GM18517 (cell line): ENCODE results near the gene RPL34.
"Not testable (repeated sequence)": the region's sequence is repeated elsewhere in the genome, so short reads cannot be mapped to it uniquely, and the experiment has no call there.

Experiments
- ATAC-seq: cut with Tn5 transposase; IDR thresholded peaks from one replicate; pipeline ENCODE4 v1.9.1; 2021; ENCODE audit warnings: mild to moderate bottlenecking, moderate library complexity; ENCODE audit not compliant: unreplicated experiment

The RPL34 gene

GRCh38 chr4:108620101-108620932 lies at the start of gene RPL34:
Gene RPL34 (plus strand): TSS chr4:108620576. CDS start chr4:108621960, 1,384 bp downstream.
- peak; percentile 99 for ATAC-seq

DNA sequence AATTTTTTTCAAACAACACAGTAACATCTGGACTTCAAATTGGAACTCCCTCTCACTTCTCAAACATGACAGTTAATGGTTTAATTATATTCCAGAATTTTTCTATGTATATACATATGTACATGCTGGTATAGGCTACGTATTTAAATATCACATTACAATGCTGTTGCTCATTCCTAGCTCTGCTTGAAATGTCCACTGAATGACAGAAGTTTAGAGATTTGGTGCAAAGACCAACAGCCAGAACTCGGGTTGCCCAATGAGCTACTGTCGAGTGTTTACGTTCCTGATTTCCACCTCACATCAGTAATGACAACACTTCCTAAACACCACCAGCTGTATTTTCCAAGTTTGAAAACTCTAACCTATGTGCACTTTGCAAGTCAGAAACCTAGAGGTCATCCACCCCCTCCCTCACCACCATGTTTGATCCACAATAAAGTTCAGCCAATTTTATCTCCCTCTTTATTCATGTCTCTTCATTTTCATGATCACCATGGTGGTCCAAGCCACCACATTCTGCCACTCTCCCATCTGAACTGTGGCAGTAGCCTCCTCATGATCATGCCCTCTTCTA lies 49.3 kb upstream of the RPL34 start:
- ATAC-seq = no peak

GRCh38 chr4:108574402-108574801 lies 46.0 kb upstream of the RPL34 start:
- ATAC-seq = no peak

DNA sequence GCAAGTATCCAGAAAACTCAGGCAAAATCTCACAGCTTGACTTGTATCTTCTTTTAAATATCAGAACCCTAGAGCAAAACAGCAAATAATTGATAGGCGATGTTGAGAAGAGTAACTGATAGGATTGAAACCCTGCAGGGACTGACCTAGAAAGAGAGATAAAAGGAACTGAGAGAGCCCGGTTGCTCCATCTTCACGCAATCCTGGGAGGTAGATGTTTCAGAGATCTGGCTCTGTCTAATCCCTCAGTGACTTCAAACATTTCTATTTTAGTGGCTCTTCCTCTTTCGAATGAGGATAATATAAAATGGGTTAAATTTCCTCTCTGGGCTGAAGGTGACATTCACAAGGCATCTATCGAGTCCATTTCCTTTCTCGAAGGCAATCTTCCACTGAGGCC lies 39.3 kb upstream of the RPL34 start:
- no peak for ATAC-seq

GRCh38 chr4:108586778-108587177 lies 33.6 kb upstream of the RPL34 start:
- no peak for ATAC-seq

DNA sequence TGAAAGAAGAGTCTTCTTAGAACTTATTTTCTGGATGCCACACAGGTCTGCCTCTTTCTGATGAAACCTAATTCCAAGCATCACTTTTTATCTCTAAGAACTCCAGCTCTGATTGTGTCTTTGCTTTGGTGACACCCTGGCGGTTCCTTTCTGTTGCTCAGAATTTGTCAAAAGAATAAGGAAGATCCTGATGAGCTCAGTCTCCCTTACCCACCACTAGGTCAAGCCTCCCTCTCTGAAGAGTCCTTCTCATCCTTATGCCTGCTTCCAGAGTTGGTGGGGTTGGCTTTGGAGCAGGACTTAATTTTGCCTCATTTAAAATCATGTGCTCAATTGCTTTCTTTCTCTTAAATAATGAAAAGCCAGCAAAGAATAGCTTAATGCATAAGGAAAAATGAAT lies 31.5 kb upstream of the RPL34 start:
- no peak for ATAC-seq

- ATAC-seq = no peak
Measured at GRCh38 chr4:108589961-108590360, 30.4 kb upstream of the RPL34 start.

DNA sequence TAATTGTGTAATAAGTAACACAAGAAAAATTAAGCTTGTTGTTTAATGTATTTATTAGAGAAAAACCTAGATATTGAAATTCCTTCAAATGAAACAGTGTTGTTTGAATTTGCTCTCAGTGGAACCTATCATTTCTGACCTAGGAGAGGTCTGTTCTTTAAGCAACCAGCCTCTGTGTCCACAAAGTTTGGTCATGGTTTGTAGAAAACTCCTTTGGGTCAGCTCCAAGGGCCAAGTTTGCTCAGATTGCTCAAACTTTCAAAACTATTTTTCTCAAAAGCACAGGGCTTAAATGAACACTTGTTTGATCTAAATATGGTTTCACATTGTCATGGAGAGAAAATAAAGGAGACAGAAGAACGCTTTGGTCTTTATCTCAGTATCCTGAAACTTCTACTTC lies 29.6 kb upstream of the RPL34 start:
- no peak for ATAC-seq

GRCh38 chr4:108592674-108592986 lies 27.7 kb upstream of the RPL34 start:
- ATAC-seq = no peak

GRCh38 chr4:108594296-108594695 lies 26.1 kb upstream of the RPL34 start:
- ATAC-seq = not testable (repeated sequence)

- ATAC-seq = no peak
Measured at GRCh38 chr4:108596344-108596743, 24.0 kb upstream of the RPL34 start.

DNA sequence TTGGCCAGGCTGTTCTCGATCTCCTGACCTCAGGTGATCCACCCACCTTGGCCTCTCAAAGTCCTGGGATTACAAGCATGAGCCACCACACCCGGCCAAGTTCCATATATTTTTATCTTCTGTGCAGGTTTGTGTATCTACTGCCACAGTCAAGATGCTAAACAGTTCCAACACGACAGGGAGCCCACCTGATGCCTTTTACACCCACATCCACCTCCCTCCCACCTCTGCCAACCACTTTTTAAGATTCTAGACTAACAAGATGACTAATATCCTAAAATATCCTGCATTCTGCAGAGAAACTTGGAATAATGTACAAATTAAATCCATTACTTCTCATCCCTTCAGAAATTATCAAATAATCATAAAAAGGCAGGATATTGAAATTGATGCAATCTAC lies 19.3 kb upstream of the RPL34 start:
- ATAC-seq = no peak

DNA sequence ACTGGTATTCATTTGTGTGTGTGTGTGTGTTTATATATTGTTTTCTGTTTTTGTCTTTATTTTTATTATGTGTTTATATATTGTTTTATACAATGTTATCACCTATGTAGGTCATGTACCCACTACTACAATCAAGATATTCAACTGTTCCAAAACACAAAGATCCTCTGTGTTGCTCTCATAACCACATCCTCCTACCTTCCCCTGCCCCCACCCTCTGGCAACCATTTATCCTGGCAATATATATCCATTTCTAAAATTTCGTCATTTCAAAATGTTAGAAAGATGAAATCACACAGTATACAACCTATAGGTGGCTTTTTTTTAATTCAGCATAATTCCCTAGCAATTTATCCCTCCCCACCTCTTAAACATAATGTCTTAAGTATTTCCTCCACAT lies 18.8 kb upstream of the RPL34 start:
- no peak for ATAC-seq

DNA sequence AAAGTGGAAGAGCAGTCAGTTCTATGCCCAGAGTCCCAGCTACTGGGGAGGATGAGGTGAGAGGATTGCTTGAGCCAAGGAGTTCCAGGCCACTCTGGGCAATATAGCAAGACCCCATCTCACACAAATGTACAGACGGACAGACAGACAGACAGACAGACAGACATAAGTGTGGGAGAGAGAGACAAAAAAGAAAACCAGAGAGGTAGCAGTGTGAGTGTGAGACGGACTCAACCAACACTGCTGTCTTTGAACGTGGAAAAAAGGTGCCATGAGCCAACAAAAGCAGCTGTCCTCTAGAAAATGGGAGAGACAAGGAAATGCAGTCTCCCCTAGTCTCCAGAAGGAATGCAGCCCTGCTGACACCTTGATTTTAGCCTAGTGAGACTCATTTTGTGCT lies 18.2 kb upstream of the RPL34 start:
- no peak for ATAC-seq

DNA sequence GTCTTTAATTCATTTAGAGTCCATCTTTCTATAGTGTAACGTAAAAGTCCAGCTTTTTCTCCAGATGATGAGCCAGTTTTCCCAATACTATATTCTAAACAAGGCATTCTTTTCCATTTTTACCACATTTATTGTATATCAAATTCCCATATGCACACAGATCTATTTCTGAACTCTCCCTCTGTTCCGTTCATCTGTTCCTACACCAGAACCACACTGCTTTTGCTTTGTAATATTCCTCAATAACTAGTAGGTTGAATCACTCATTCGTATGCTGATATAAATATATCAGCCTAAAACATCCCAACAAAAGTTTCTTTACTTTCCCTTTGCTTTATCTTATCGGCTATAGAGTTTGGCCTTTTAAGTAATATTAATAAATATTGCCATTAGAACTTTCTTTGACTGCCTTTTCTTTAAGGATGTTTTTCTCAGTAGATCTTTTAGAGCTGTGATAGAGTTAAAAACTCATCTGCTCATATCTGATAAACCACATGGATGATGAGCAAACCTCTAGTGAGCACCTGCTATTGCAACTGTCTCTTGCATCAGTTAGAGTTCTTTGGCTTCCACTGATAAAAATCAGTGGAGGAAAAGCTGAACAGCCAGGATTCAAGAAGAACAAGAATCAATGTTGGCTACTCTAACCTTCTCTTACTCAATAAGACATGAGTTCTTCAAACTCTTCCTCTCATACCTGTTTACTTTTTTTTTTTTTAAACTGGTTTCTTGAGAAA lies 13.1 kb upstream of the RPL34 start:
- ATAC-seq = no peak

DNA sequence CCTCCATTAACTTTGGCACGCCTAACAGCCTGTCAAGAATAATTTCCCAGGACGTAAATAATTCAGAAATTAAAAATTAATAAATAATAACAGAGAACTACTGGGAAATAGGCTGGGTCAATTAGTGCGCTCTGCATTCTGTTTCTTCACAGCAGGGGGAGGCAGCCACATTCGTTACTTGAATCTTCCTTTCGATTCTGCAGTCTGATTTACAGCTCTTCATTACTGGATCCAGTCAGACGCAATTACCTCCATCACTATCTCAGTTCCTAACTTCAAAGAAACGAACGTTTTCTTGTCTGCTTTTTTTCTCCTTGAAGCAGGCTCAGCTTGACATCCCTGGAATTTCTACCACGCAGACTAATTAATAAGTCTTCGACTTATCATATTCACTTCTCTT lies 9.0 kb upstream of the RPL34 start:
- ATAC-seq = no peak

DNA sequence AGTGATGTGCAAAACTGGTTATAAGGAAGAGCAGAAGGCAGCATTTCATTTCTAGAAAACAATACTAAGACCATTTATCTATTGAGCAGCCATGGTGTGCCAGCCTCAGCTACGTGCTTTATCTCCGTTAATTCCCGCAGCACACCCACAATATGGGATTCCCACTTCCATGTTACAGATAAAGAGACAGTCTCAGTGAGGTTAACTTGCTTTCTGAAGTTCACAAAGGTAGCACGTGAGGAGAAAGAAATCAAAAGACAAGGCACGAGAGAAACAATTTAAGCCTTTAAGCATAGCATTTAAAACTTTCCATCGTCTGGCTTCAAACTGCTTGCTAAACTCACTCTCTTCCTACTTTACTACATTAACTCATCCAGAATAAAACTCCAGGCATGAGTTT lies 8.0 kb upstream of the RPL34 start:
- no peak for ATAC-seq

DNA sequence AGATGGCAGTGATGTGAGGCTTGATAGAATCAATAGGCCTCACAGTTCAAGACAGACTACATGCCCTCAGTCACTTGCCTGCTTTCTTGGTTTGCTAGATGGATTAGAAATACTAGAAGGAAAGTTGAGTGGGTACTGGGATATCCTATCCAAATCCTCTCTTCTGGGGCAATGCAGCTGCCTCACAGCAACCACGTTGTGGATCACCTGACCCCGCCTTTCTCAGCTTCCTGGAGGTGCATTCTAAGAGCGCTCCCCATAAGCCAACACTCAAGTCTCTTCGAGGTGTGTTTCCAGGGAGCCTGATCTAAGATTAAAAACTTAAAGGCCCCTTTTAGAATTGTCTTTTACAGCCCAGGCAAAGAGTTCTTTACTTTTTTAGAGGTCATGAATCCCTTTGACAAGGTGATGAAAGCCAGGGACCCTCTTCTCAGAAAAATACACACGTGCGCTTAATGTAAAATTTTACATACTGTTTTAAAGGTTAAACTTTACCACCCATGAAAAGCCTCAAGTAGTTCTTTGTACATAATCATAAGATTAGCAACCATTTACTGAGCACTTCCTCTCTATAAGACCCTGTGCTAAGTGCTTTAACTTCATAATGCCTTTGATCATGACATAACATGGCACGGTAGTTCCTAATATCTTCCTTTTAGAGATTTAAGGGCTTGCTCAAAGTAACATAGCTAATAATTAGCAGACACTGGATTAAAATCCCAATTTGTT lies 840 bp upstream of the RPL34 start:
- no peak for ATAC-seq

- no peak for ATAC-seq
Measured at GRCh38 chr4:108620933-108621905, 843 bp downstream of the RPL34 start.

GRCh38 chr4:108622022-108622421 lies 1.6 kb downstream of the RPL34 start:
- ATAC-seq = no peak
